Hematopoietic multipotent progenitor cell treated with erythropoietin and hydrocortisone succinate and interleukin-3 and kit ligand, for 8 days (in vitro differentiated cells): Measurements from ENCODE around the gene ZNF682.
"Not testable (repeated sequence)": the region's sequence is repeated elsewhere in the genome, so short reads cannot be mapped to it uniquely, and the experiment has no call there.

Experiments
- DNase-seq: peaks from one replicate; pipeline ENCODE4 v3.0.0-alpha.2; 2015

ZNF682 gene

GRCh38 chr19:20039203-20039723 lies at the start of gene ZNF682:
Gene ZNF682 (minus strand): TSS chr19:20039505. CDS start chr19:20039345, 160 bp downstream.
- DNase-seq = peak; percentile 54

GRCh38 chr19:20082876-20083275 lies 43.6 kb upstream of the ZNF682 start:
- not testable (repeated sequence) for DNase-seq

GRCh38 chr19:20082232-20082833 lies 43.0 kb upstream of the ZNF682 start:
- DNase-seq = not testable (repeated sequence)

- no peak for DNase-seq
These were observed 41.4 kb upstream of the ZNF682 start for GRCh38 chr19:20080656-20081055.

GRCh38 chr19:20079476-20079875 lies 40.2 kb upstream of the ZNF682 start:
- no peak for DNase-seq

GRCh38 chr19:20078581-20079031 lies 39.3 kb upstream of the ZNF682 start:
- DNase-seq = peak; percentile 1

GRCh38 chr19:20077791-20078463 lies 38.6 kb upstream of the ZNF682 start, which contains the start of gene ZNF90:
Gene ZNF90 (plus strand): TSS chr19:20078000. CDS start chr19:20078133, 133 bp downstream.
- peak; percentile 76 for DNase-seq

GRCh38 chr19:20072936-20073335 lies 33.6 kb upstream of the ZNF682 start:
- DNase-seq = no peak

- DNase-seq = no peak
These were observed 31.4 kb upstream of the ZNF682 start for GRCh38 chr19:20070691-20071090.

GRCh38 chr19:20068559-20068958 lies 29.3 kb upstream of the ZNF682 start:
- DNase-seq = not testable (repeated sequence)

GRCh38 chr19:20067943-20068342 lies 28.6 kb upstream of the ZNF682 start:
- no peak for DNase-seq

GRCh38 chr19:20066861-20067260 lies 27.6 kb upstream of the ZNF682 start:
- DNase-seq = no peak

- no peak for DNase-seq
These were observed 21.0 kb upstream of the ZNF682 start for GRCh38 chr19:20060282-20060681.

GRCh38 chr19:20058738-20059137 lies 19.4 kb upstream of the ZNF682 start:
- not testable (repeated sequence) for DNase-seq

- DNase-seq = peak; percentile 11
These were observed 12.8 kb upstream of the ZNF682 start for GRCh38 chr19:20051841-20052768.

GRCh38 chr19:20045742-20046141 lies 6.4 kb upstream of the ZNF682 start:
- not testable (repeated sequence) for DNase-seq

- no peak for DNase-seq
These were observed 5.4 kb upstream of the ZNF682 start for GRCh38 chr19:20044663-20045062.

GRCh38 chr19:20038358-20039202 lies 725 bp downstream of the ZNF682 start:
- DNase-seq = no peak

- DNase-seq = no peak
These were observed 3.4 kb downstream of the ZNF682 start for GRCh38 chr19:20035935-20036334.

GRCh38 chr19:20028611-20029010 lies 10.7 kb downstream of the ZNF682 start:
- DNase-seq = no peak

GRCh38 chr19:20005741-20006140 lies 33.6 kb downstream of the ZNF682 start:
- DNase-seq = no peak

GRCh38 chr19:19997656-19998268 lies 41.5 kb downstream of the ZNF682 start:
- DNase-seq = no peak
